Panc1 (cell line): ENCODE data around the gene DCST2.

Experiments used
- TF ChIP-seq, protein P1 (sequence below), 2 experiments: IDR thresholded peaks; 2 replicates each; pipeline ENCODE4 v1.6.1; 2011 to 2012; ENCODE audit warnings: low read depth in 2 of 2, control low read depth in 1 of 2, low read length in 1 of 2, mild to moderate bottlenecking in 1 of 2, moderate library complexity in 1 of 2; ENCODE audit not compliant: insufficient read depth in 1 of 2
- TF ChIP-seq, protein P2 (sequence below): fragments of 450-650 bp; IDR thresholded peaks from 2 replicates; pipeline ENCODE4 v1.5.1; 2017; ENCODE audit warnings: mild to moderate bottlenecking

DNA sequence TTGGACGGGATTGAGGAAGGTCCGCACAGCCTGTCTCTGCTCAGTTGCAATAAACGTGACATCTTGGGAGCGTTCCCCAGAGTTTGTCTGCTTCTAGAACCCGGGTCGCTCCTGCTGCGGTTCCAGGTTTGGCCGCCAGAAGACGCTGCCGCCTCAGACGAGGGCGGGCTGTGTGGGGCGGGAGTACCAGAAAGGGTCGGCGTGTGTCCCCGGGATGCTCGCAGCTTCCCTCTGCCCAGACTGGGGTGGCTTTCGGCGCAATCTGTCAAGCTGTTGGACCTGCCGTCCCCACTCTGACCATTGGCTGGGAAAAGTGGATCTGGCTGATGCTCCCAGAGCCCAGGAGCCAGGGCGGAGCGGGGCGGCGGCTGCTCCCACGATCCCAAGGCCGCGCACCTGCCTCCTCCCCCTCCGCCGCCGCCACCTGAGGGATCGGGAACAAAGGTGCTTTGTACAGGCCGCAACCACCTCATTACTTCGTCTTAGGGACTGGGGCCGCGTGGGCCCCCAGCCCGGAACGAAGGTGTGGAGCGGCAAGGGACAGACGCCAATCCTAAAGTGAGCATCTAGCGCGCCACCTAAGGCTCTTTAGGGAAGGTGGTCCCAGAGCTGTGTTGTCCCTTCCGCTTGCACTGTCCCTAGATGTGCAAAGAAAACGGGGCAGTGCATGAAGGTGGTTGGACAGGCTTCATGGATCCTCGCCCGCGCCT, 29.3 kb upstream of the DCST2 start:
- TF ChIP-seq, protein P1, sequence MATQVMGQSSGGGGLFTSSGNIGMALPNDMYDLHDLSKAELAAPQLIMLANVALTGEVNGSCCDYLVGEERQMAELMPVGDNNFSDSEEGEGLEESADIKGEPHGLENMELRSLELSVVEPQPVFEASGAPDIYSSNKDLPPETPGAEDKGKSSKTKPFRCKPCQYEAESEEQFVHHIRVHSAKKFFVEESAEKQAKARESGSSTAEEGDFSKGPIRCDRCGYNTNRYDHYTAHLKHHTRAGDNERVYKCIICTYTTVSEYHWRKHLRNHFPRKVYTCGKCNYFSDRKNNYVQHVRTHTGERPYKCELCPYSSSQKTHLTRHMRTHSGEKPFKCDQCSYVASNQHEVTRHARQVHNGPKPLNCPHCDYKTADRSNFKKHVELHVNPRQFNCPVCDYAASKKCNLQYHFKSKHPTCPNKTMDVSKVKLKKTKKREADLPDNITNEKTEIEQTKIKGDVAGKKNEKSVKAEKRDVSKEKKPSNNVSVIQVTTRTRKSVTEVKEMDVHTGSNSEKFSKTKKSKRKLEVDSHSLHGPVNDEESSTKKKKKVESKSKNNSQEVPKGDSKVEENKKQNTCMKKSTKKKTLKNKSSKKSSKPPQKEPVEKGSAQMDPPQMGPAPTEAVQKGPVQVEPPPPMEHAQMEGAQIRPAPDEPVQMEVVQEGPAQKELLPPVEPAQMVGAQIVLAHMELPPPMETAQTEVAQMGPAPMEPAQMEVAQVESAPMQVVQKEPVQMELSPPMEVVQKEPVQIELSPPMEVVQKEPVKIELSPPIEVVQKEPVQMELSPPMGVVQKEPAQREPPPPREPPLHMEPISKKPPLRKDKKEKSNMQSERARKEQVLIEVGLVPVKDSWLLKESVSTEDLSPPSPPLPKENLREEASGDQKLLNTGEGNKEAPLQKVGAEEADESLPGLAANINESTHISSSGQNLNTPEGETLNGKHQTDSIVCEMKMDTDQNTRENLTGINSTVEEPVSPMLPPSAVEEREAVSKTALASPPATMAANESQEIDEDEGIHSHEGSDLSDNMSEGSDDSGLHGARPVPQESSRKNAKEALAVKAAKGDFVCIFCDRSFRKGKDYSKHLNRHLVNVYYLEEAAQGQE (IDR thresholded peaks at IDR 0.05; ENCODE audit: insufficient read depth in 1 of 2, low read depth in 2 of 2, low read length in 1 of 2), result no peak
- TF ChIP-seq, protein P2, sequence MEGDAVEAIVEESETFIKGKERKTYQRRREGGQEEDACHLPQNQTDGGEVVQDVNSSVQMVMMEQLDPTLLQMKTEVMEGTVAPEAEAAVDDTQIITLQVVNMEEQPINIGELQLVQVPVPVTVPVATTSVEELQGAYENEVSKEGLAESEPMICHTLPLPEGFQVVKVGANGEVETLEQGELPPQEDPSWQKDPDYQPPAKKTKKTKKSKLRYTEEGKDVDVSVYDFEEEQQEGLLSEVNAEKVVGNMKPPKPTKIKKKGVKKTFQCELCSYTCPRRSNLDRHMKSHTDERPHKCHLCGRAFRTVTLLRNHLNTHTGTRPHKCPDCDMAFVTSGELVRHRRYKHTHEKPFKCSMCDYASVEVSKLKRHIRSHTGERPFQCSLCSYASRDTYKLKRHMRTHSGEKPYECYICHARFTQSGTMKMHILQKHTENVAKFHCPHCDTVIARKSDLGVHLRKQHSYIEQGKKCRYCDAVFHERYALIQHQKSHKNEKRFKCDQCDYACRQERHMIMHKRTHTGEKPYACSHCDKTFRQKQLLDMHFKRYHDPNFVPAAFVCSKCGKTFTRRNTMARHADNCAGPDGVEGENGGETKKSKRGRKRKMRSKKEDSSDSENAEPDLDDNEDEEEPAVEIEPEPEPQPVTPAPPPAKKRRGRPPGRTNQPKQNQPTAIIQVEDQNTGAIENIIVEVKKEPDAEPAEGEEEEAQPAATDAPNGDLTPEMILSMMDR, result peak; percentile 96
